ENCODE results near the gene CCDC88C.
A peak's percentile ranks its signal among the peaks of the same experiment; 100 is the strongest.

CCDC88C gene

GRCh38 chr14:91363776-91364523 lies 53.7 kb downstream of the CCDC88C start:
- no peak for DNase-seq

GRCh38 chr14:91361233-91361811 lies 56.3 kb downstream of the CCDC88C start:
- DNase-seq: peak; percentile 96

- no peak for DNase-seq
These were observed 57.0 kb downstream of the CCDC88C start for GRCh38 chr14:91360490-91361232.

GRCh38 chr14:91358654-91359220 lies 58.9 kb downstream of the CCDC88C start:
- DNase-seq: no peak

GRCh38 chr14:91358025-91358319 lies 59.6 kb downstream of the CCDC88C start:
- no peak for DNase-seq

GRCh38 chr14:91357272-91358024 lies 60.2 kb downstream of the CCDC88C start:
- no peak for DNase-seq

- no peak for DNase-seq
These were observed 61.3 kb downstream of the CCDC88C start for GRCh38 chr14:91356181-91356763.

GRCh38 chr14:91354979-91355685 lies 62.5 kb downstream of the CCDC88C start:
- peak in 1 of 2 experiments; percentile 5 for DNase-seq

GRCh38 chr14:91354221-91354916 lies 63.3 kb downstream of the CCDC88C start:
- no peak for DNase-seq

- DNase-seq: no peak
These were observed 64.6 kb downstream of the CCDC88C start for GRCh38 chr14:91352728-91353692.

- DNase-seq: no peak
These were observed 65.6 kb downstream of the CCDC88C start for GRCh38 chr14:91352053-91352452.

- no peak for DNase-seq
These were observed 66.1 kb downstream of the CCDC88C start for GRCh38 chr14:91351512-91351862.

- no peak for DNase-seq
These were observed 66.7 kb downstream of the CCDC88C start for GRCh38 chr14:91350813-91351511.

- no peak for DNase-seq
These were observed 67.2 kb downstream of the CCDC88C start for GRCh38 chr14:91350483-91350812.

- DNase-seq: no peak
These were observed 68.0 kb downstream of the CCDC88C start for GRCh38 chr14:91349481-91350074.

GRCh38 chr14:91348845-91349465 lies 68.7 kb downstream of the CCDC88C start:
- DNase-seq: no peak

- no peak for DNase-seq
These were observed 70.8 kb downstream of the CCDC88C start for GRCh38 chr14:91346838-91347173.

GRCh38 chr14:91344096-91344495 lies 73.5 kb downstream of the CCDC88C start:
- DNase-seq: no peak

GRCh38 chr14:91343051-91343450 lies 74.6 kb downstream of the CCDC88C start:
- DNase-seq: no peak

All from AML-193 (cell line).